ENCODE results near the gene CDC42SE2. TPM values are rescaled to one million over a fixed set of nuclear protein-coding genes. Genes with fewer than 3 reads are reported as not detected.

CDC42SE2 gene
- total RNA-seq, 1 donor from 2014 or later = 23.6 TPM

GRCh38 chr5:131364507-131365050 lies 100.7 kb downstream of the CDC42SE2 start:
- TF ChIP-seq CTCF (IDR thresholded peaks at IDR 0.05; ENCODE audit: unreplicated experiment) = no peak
- H3K27ac Mint-ChIP-seq = no peak overlapping the region
- DNase-seq (ENCODE audit: low spot score in 2 of 2, unreplicated experiment in 2 of 2) = no peak

GRCh38 chr5:131366428-131366827 lies 102.6 kb downstream of the CDC42SE2 start:
- H3K9me3 Mint-ChIP-seq = peaks cover 13% of the 10 kb centered on the region
- no peak overlapping the region for H3K27ac Mint-ChIP-seq
- no peaks in the 10 kb centered on the region for H3K27me3 Mint-ChIP-seq (ENCODE audit: low read depth)
- no peak overlapping the region for H3K4me3 Mint-ChIP-seq
- TF ChIP-seq CTCF (IDR thresholded peaks at IDR 0.05; ENCODE audit: unreplicated experiment) = no peak
- no peak for DNase-seq (ENCODE audit: low spot score in 2 of 2, unreplicated experiment in 2 of 2)
- peaks cover 26% of the 10 kb centered on the region for H3K36me3 Mint-ChIP-seq
- H3K4me1 Mint-ChIP-seq = peaks cover 23% of the 10 kb centered on the region

More at GRCh38 chr5:131364507-131365050, 100.7 kb downstream of the CDC42SE2 start:
- Mint-ChIP-seq H3K27me3 (ENCODE audit: low read depth) (no peaks in the 10 kb centered on the region), H3K4me3 (no peak overlapping the region), H3K9me3 (peaks cover 13% of the 10 kb centered on the region), H3K4me1 (peaks cover 6% of the 10 kb centered on the region), H3K36me3 (peaks cover 26% of the 10 kb centered on the region)

GRCh38 chr5:131367219-131367860 lies 103.5 kb downstream of the CDC42SE2 start:
- H3K9me3 Mint-ChIP-seq = peaks cover 13% of the 10 kb centered on the region
- no peaks in the 10 kb centered on the region for H3K27me3 Mint-ChIP-seq (ENCODE audit: low read depth)
- no peak overlapping the region for H3K27ac Mint-ChIP-seq
- DNase-seq (ENCODE audit: low spot score in 2 of 2, unreplicated experiment in 2 of 2) = no peak
- H3K4me3 Mint-ChIP-seq = no peak overlapping the region
- H3K4me1 Mint-ChIP-seq = peaks cover 29% of the 10 kb centered on the region
- peaks cover 22% of the 10 kb centered on the region for H3K36me3 Mint-ChIP-seq
- TF ChIP-seq CTCF (IDR thresholded peaks at IDR 0.05; ENCODE audit: unreplicated experiment) = no peak

GRCh38 chr5:131368866-131369265 lies 105.0 kb downstream of the CDC42SE2 start:
- peaks cover 32% of the 10 kb centered on the region for H3K4me1 Mint-ChIP-seq
- H3K4me3 Mint-ChIP-seq = no peak overlapping the region
- no peaks in the 10 kb centered on the region for H3K27me3 Mint-ChIP-seq (ENCODE audit: low read depth)
- peaks cover 13% of the 10 kb centered on the region for H3K9me3 Mint-ChIP-seq
- H3K27ac Mint-ChIP-seq = no peak overlapping the region
- H3K36me3 Mint-ChIP-seq = peaks cover 20% of the 10 kb centered on the region
- no peak for TF ChIP-seq CTCF (IDR thresholded peaks at IDR 0.05; ENCODE audit: unreplicated experiment)
- no peak for DNase-seq (ENCODE audit: low spot score in 2 of 2, unreplicated experiment in 2 of 2)

GRCh38 chr5:131369558-131369957 lies 105.7 kb downstream of the CDC42SE2 start:
- TF ChIP-seq CTCF (IDR thresholded peaks at IDR 0.05; ENCODE audit: unreplicated experiment) = no peak
- Mint-ChIP-seq H3K9me3 (peaks cover 13% of the 10 kb centered on the region), H3K27me3 (ENCODE audit: low read depth) (no peaks in the 10 kb centered on the region), H3K27ac (peak overlapping the region; percentile 62), H3K36me3 (peaks cover 15% of the 10 kb centered on the region), H3K4me1 (peaks cover 32% of the 10 kb centered on the region), H3K4me3 (no peak overlapping the region)
- DNase-seq (ENCODE audit: low spot score in 2 of 2, unreplicated experiment in 2 of 2) = no peak
